Panc1 (cell line): Measurements from ENCODE around the gene OR2T1.
"Not testable (repeated sequence)": the region's sequence is repeated elsewhere in the genome, so short reads cannot be mapped to it uniquely, and the experiment has no call there.

Experiments
- CTCF ChIP-seq: fragments of 450-650 bp; IDR thresholded peaks from 2 replicates; pipeline ENCODE4 v1.5.1; 2017; ENCODE audit warnings: mild to moderate bottlenecking
- POLR2AphosphoS5 ChIP-seq: IDR thresholded peaks from 2 replicates; pipeline ENCODE4 v1.6.1; 2012; ENCODE audit warnings: mild to moderate bottlenecking, low read depth, low read length, moderate library complexity
- REST ChIP-seq, 2 experiments: IDR thresholded peaks; 2 replicates each; pipeline ENCODE4 v1.6.1; 2011 to 2012; ENCODE audit warnings: low read depth in 2 of 2, control low read depth in 1 of 2, low read length in 1 of 2, mild to moderate bottlenecking in 1 of 2, moderate library complexity in 1 of 2; ENCODE audit not compliant: insufficient read depth in 1 of 2
- SIN3A ChIP-seq: IDR thresholded peaks from 2 replicates; pipeline ENCODE4 v1.6.1; 2012; ENCODE audit warnings: low read depth, mild to moderate bottlenecking, low read length, moderate library complexity, borderline replicate concordance; ENCODE audit not compliant: insufficient read depth
- TCF7L2 ChIP-seq: IDR thresholded peaks from 2 replicates; pipeline ENCODE4 v1.6.1; 2011; ENCODE audit warnings: mild to moderate bottlenecking, low read depth, low read length, inconsistent platforms

- not testable (repeated sequence) for TF ChIP-seq CTCF; POLR2AphosphoS5; TCF7L2; REST (IDR thresholded peaks at IDR 0.05; ENCODE audit: insufficient read depth in 1 of 2, low read depth in 2 of 2, low read length in 1 of 2); SIN3A
Observed at GRCh38 chr1:248431683-248432082, 28.8 kb downstream of the OR2T1 start.
